NCI-H2081 treated with DMSO at 0.1 percent for 48 hours (cell line): ENCODE data around the gene PRKCA.
"Not testable (repeated sequence)": the region's sequence is repeated elsewhere in the genome, so short reads cannot be mapped to it uniquely, and the experiment has no call there.

Source experiments
- DNase-seq: peaks from one replicate; lab custom pipeline; 2025; lab: John Stamatoyannopoulos, UW

Gene PRKCA

DNA sequence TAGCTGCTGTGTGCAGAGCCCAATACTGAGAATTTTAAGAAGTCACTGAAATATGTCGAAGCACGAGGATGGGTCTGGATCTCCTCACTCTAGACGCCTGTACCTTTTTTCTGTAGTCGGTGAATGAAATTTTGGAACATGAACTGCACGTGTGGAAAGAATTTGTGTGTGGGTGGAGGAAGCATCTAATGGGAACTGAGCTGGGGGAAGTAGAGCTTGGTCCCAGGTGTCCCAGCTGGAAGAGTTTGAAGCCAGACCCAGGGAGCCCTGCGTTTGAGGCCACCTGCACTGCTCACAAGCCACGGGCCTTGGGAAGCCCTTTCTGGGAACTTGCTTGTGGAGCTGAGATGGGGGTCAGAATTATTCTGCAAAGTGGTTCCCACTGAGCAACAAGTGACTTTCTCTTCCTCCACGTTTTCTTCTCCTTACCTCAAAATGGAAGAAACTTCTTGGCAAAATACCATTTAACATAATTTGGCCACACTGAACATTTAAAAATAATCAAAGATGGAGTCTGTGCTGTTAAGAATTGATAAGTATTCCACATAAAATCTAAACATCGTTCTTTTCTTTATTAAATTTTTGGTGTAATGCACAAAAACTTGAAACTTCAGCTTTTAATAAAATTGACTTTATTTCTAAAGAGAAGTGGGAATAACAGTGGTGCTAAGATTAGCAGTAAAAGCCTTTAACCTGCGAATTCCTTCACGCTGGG, 163.8 kb downstream of the PRKCA start:
- no peak for DNase-seq

- DNase-seq = no peak
Measured at GRCh38 chr17:66466840-66467367, 164.5 kb downstream of the PRKCA start.

DNA sequence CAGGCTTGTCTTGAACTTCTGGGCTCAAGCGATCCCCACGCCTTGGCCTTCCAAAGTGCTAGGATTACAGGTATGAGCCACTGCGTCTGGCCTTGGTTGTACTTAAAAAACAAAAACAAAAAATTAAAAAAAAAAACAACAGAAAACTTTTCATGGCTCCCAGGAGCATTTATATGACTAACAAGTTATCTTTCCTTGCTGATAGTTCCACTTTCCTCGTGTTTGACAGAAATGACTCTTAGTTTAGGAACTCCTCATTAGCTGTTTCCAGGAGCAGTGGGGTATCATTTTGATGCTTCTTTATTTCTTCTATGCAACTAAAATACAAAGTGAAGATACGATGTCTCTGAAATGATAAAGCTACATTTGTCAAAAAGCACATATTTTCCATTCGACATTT, 165.4 kb downstream of the PRKCA start:
- DNase-seq = no peak

- DNase-seq = no peak
Measured at GRCh38 chr17:66468241-66469087, 166.1 kb downstream of the PRKCA start.

- no peak for DNase-seq
Measured at GRCh38 chr17:66469088-66469442, 166.7 kb downstream of the PRKCA start.

DNA sequence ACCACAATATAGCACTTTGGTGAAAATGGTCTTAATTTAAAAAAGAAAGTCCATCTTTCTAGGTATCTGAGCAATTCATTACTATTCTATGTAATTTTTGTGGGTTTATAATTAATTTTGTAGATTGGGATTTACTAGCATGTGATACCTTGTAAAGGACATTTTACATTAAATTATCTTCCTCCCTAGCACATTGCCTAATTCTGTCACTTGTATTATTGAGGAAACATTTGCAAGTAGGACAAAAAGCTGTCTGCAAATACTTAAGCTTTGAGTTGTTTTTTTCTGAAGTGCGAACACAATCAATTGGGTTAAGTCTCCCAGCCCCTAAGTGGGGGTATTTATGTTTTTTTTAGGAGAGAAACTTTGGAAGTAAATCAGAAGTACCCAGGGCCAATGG, 167.0 kb downstream of the PRKCA start:
- DNase-seq = no peak

- no peak for DNase-seq
Measured at GRCh38 chr17:66469890-66470289, 167.5 kb downstream of the PRKCA start.

- DNase-seq = no peak
Measured at GRCh38 chr17:66472123-66472522, 169.7 kb downstream of the PRKCA start.

DNA sequence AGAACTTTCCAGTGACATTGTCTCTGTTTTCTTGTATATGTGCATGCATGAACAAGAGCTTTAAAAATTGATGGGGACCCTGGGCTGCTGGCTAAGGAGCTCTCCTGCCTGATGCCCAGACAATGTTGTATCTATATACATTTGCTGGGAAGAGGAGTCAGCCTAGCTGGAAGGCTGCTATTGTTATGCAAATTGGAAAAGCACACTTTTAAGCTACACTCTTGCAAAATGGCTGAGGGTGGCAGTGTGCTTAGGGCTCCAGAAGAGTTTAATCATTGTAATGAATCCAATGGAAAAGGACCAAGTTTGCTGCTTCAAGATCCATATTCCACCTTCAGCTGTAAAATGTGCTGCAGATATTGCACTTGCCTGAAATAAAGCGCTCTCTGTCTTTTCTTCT, 171.8 kb downstream of the PRKCA start:
- DNase-seq = no peak

GRCh38 chr17:66474806-66475497, 172.5 kb downstream of the PRKCA start:
- no peak for DNase-seq

DNA sequence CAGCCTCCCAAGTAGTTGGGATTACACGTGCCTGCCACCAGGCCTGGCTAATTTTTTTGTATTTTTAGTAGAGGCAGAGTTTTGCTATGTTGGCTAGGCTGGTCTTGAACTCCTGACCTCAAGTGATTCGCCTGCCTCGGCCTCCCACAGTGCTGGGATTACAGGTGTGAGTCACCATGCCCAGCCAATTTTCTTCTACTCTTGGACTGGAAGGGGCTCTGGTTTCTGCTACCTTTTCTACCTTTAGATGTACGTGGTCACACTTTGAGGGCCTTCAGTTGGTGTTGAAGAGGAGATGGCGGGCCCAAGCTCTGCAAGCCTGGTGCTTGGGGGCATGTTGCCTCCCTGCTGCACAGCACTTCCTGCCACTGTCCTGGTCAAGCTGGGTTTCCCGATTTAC, 173.6 kb downstream of the PRKCA start:
- DNase-seq = no peak

DNA sequence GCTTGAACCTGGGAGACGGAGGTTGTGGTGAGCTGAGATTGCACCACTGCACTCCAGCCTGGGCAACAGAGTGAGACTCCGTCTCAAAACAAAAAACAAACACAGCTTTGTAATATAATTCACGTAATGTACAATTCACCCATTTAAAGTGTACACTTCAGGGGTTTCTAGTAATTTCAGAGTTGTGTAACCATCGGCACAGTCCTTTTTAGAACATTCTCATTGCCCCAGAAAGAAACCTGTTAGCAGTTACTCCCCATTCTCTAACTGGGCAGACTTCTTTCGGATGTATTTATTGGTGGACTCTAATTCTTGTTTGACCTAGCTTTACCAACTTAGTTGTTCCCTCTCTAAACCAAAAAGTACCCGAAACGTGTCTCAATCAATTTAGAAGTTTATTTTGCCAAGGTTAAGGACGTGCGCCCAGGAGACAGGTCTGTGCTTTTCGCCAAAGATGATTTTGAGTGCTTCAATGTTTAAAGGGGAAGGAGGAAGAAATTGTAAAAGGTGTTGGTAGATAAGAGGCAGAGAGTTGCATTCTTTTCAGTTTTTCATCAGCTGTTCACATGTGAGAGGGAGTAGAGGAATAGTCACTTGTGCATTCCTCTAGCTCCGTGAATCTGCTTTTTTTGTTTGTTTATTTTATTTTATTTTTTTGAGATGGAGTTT, 175.3 kb downstream of the PRKCA start:
- DNase-seq = no peak

- DNase-seq = not testable (repeated sequence)
Measured at GRCh38 chr17:66479230-66479889, 176.9 kb downstream of the PRKCA start.

DNA sequence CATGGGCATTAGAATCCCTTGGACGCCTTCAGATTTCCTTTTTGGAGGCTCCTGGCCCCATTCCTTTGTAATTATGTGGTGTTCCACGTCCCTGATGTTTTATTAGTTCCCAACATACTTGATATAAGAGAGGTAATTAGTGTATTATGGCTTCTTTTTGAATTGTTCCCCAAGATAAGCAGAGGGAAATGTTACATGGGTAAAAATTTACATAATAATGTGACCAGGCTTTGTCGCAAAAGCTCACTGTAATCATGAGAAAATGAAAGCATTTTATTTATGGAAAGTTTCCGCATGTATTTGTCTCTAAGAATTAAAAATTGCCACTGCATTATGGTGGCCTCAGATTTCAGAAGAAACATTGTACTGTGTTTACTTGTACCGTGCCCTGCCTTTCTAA, 177.8 kb downstream of the PRKCA start:
- DNase-seq = no peak

DNA sequence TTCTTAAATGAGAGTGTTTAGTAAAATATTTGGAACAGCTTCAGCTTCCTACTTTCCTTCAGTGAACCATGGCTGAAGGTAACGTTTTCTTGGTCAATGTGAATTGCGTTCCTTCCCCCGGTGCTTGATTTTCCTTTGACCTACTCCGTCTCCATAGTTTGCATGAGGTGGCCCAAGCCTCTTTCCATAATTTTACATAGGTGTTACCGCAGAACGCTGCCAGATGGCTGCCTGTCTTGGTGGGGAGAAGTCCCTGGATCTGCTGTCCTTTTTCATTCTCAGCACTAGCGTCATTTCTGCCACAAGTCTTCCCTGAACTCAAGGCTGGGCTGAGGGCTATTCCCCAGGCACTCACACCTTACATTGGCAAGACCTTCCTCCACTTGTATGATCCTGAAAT, 178.4 kb downstream of the PRKCA start:
- no peak for DNase-seq

GRCh38 chr17:66481271-66481670, 178.9 kb downstream of the PRKCA start:
- no peak for DNase-seq

- DNase-seq = no peak
Measured at GRCh38 chr17:66483906-66484305, 181.5 kb downstream of the PRKCA start.

GRCh38 chr17:66485309-66485947, 183.0 kb downstream of the PRKCA start:
- no peak for DNase-seq

DNA sequence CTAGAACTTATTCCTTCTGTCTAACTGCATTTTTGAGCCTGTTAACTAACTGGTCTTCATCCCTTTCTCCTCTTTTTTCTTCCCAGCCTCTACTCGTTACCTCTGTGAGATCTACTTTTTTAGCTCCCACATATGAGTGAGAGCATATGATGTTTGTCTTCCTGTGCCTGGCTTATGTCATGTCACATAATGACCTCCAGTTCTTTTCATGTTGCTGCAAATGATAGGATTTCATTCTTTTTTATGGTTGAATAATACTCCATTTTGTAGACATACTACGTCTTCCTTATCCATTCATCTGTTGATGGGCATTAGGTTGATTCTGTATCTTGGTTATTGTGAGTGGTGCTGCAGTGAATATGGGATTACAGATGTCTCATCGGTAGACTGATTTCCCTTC, 184.7 kb downstream of the PRKCA start:
- no peak for DNase-seq

DNA sequence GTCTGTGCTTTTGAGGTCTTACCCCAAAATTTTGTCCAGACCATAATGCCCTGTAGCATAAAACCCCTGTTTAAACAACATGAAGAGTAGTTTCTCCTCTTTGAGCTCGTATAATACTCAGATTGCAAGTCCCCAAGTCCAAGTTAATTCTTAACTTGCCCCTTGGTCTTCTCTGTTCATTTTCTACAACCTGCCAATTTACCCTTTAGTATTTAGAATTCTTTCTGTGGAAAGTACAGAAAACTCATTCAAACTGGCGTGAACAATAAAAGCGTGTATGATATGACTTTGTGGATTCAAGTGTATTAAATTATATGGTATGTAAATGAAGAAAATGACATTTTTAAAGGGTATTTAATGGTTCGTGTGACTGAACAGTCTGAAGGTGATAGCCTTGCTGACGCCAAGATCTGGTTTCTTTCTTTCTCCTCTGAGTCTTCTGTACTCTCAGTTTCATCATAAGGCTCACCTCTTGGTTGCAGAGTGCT, 185.6 kb downstream of the PRKCA start:
- DNase-seq = no peak

- no peak for DNase-seq
Measured at GRCh38 chr17:66488864-66489263, 186.5 kb downstream of the PRKCA start.
